GM19238 (cell line): ENCODE data around the gene ADCY5.
"Not testable (repeated sequence)": the region's sequence is repeated elsewhere in the genome, so short reads cannot be mapped to it uniquely, and the experiment has no call there.

Experiments
- DNase-seq: peaks from one replicate; pipeline ENCODE4 v3.0.0; 2011; ENCODE audit warnings: low spot score; ENCODE audit not compliant: insufficient read length

ADCY5 gene

DNA sequence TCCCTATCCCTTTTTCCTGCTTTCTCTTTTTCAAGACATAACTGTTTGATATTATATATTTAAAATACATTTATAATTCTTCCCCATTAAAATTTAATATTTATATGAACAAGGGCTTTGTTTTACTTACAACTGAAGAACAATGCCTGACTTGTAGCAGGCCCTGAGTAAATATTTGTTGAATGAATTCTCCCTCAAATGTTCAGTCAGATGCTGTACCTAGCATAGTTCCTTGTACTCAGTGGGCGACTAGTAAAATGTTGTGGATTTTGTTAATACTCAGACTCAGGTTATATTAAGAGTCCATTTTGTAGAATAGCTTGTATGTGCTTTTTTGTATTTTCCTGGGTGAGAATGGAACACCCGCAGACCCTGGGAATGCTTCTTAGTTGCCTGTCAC, 178.1 kb downstream of the ADCY5 start:
- DNase-seq = no peak

DNA sequence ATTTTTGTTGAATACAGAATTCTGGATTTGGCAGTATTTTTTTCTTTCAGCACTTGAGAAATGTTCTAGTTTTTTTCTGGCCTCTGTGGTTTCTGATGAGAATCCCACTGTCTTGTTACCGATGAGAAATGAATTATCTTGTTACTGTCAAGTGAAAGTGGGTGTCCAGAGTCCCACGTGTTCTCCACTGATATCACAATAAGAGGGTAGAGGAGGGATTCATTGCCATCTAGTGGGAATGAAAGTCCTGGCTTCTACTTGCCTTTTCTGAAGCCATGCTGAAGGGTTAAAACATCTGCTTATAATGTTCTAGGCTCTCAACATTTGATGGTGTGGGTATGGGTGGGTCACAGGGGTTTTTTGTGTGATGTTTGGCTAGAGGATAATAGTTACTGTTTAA, 181.1 kb downstream of the ADCY5 start:
- no peak for DNase-seq

DNA sequence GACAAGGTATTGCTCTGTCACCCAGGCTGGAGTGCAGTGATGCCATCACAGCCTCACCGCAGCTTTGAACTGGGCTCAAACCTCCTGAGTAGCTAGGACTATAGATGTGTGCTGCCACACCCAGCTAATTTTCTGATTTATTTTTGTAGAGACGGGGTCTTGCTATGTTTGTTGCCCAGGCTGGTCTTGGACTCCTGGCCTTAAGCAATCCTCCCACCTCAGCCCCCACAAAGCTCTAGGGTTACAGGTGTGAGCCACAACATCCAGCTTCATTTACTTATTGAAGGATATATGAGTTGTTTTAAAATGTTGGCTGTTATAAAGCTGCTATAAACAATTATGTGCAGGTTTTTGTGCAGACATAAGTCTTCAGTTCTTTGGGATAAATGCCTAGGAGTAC, 184.9 kb downstream of the ADCY5 start:
- no peak for DNase-seq

DNA sequence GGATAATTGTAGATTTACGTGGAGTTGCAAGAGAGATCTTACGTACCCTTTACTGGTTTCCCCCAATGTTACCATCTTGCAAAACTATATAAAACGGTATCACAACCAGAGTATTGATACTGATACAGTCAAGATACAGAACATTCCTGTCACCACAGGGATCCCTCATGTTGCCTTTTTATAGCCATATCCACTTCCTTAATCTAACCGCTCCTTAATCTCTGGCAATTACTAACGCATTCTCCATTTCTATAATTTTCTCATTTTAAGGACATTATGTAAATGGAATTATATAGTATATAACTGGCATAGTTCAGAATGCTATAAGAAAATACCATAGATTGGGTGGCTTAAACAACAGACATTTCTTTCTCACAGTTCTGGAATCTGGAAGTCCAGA, 186.0 kb downstream of the ADCY5 start:
- DNase-seq = no peak

DNA sequence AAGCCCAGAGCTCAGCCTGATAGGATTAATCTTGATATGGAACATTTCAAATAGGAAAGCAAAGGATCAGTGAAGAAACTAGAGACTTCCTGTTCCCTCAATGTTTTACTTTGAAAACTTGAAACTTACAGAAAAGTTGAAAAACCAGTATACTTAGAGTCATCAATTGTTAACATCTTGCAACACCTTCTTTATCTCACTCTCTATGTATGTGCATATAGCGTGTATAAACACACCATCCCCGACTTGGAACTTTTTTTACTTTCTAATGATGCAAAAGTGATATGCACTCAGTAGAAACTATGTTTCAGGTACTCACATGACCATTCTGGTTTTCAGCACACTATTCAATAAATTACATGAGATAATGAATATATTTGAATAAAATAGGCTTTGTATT, 186.7 kb downstream of the ADCY5 start:
- no peak for DNase-seq

DNA sequence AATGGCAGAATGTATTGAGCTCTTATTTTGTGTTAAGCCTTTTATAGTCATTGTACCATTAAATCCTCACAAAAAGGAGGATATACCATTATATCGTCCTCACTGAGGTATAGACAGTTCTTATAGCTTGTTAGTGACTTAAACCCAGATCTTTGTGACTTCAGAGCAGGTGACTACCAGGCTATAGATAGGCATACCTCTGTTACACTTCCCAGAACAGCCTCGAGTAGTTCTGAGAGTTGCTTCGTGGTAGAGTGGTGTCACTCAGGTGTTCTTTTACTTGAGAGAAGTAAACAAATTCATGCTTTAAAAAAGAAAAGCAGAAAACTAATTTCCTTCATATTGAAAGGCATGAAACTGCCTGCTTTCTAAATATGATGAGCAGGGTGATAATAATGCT, 187.2 kb downstream of the ADCY5 start:
- no peak for DNase-seq

DNA sequence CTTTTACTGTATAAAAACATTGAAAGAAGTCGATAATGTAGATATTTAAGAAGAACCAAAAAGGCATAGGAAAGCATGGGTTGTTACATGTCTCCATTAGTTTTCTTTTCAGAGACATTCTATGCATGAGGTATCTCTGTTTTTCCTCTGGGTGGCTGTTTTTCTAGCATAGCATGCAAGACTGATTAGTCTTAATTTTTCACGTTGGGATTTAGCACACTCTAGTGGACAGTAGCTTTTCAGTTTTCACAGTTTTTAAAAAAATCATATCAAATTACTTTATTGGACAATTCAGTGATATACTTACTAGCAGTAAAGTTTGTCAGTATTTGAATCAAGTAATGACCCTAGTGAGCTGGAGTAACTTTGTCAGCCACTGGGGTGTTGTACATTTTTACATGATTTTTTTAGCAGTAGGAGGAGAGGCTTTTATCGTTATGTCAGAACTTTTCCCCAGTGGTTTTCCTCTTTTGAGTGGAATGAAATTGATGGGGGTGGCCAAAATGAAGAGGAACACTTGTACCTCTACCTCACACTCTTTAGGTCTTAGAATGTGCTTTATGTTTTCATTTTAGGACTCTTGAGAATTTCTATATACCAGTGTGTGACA, 190.0 kb downstream of the ADCY5 start:
- no peak for DNase-seq

DNA sequence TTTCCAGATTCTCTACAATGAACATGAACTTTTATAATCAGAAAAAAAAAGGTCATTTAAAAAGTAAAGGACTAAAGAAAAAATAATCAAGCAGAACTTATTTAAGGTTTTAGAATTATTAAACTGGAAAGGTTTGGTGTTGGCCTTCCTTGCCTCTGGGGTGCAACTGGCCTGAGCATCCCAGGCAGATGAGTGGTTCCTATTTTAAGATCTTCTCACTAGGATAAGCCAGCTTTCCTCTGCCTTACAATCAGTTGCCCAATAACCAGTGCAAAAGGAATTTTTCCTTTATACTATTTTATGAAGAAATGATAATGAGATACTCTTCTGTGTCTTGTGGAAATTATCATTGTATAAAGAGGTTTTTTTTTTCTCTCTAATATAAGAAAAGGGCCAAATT, 190.5 kb downstream of the ADCY5 start:
- no peak for DNase-seq

DNA sequence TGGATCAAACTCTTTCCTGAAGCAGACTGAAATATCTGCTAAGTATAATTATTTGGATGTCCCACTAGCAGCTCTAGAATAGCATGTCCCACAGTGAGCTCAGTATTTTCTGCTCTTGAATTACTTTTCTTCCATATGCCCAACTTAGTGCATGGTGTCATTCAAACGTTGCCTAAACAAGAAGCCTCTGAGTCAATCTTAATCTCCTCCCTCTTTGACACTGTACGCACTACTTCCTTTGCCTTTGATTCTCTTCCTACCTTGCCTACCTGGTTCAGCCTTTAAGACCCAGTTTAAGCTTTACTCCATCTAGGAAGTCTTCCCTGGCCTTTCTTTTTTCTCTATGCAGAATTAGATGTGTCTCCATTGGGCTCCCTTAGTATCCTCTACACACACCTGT, 192.6 kb downstream of the ADCY5 start:
- no peak for DNase-seq

DNA sequence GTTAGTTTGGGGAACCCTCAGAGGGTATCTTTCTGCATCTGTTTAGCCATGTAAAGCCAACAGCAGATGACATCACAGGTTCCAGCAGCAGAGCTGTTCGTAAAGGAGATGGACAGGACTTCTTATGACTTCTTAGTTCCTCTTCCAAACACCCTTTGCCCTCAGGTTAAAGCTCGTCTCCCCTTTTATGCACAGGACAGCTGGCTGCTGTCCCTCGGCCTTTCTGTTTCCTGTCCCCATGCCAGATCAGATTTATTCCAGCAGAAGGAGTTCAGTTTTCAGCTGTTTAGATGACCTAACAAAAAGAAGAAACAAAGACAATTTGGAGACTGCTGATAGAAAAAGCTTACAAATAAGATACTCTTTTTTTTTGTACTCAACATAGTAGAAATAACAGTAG, 202.0 kb downstream of the ADCY5 start:
- DNase-seq = no peak

DNA sequence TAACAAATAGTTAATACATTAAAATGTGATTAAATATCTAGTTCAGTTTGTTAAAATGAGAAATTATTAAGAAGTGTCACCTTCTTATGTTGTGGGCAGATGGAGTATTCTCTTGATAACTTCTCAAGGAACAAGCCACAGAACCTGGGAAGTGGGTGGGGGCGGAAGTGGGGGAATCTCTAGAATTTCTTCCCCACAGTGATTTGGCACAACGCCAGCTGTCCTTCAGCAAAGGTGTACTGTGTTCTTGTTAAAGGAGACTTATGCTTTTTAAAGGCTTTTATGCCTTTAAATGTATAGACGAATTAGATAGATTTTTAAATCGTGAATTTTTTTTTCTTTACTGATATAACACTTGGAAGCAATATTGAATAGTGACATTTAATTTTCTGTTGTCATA, 204.8 kb downstream of the ADCY5 start:
- DNase-seq = no peak

DNA sequence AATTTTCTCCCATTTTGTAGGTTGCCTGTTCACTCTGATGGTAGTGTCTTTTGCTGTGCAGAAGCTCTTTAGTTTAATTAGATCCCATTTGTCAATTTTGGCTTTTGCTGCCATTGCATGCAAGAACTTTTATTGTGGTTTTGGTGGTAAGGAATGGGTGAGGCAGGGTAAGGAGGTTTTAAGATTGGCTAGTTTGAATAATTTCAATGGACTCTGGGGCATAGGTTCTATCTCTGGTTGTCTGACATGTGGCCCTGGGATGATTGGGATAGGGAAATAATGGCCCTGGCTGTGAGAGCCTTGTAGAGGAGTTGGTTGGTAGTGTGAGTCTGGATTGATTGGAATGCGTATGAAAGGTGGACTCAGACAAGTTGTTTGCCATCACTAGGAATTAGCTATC, 209.1 kb downstream of the ADCY5 start:
- no peak for DNase-seq

DNA sequence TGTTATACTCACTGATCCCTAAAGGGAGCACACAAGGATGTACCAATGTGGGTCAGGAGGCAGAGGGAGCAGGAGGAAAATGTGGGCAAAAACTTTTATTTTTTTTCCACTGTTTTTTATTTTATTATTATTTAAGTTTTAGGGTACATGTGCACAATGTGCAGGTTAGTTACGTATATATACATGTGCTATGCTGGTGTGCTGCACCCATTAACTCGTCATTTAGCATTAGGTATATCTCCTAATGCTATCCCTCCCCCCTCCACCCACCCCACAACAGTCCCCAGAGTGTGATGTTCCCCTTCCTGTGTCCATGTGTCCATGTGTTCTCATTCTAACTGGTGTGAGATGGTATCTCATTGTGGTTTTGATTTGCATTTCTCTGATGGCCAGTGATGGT, 209.7 kb downstream of the ADCY5 start:
- DNase-seq = not testable (repeated sequence)

DNA sequence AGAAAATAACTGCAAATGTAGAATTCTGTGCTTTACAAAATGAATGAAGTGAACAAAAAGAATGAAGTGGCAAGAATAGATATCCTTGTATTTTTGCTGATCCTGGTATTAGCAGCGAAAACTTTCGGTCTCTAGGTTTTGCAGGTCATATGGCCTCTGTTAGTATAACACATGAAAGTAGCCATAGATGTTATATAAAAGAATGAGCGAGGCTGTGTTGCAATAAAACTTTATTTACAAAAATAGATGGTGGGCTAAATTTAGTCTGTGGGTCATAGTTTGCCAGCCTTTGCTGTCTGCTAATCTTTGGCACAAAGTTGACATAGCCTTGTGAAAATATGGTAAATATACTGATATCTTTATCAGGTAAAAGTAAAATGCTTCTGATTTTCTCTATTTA, 212.0 kb downstream of the ADCY5 start:
- no peak for DNase-seq
